CD4-positive, alpha-beta T cell treated with Interleukin-4 for 1 hour (primary cell): ENCODE data around the gene ZDHHC1.
"Not testable (repeated sequence)": the region's sequence is repeated elsewhere in the genome, so short reads cannot be mapped to it uniquely, and the experiment has no call there.

Source experiments
- DNase-seq, 2 donors: peaks; one replicate each; pipeline ENCODE4 v3.0.0-alpha.2; 2020 to 2022

ZDHHC1 gene

GRCh38 chr16:67429799-67430503, 13.7 kb upstream of the ZDHHC1 start:
- no peak for DNase-seq

- no peak for DNase-seq
Observed at GRCh38 chr16:67429053-67429798, 12.9 kb upstream of the ZDHHC1 start.

- DNase-seq, result peak; percentile 52 to 57
Observed at GRCh38 chr16:67428146-67428731, 12.0 kb upstream of the ZDHHC1 start.

GRCh38 chr16:67426950-67427349, 10.7 kb upstream of the ZDHHC1 start:
- DNase-seq, result no peak

GRCh38 chr16:67426022-67426421, 9.7 kb upstream of the ZDHHC1 start:
- no peak for DNase-seq

- DNase-seq, result no peak
Observed at GRCh38 chr16:67425580-67425979, 9.3 kb upstream of the ZDHHC1 start.

- DNase-seq, result no peak
Observed at GRCh38 chr16:67425061-67425460, 8.8 kb upstream of the ZDHHC1 start.

- DNase-seq, result no peak
Observed at GRCh38 chr16:67424261-67424615, 8.0 kb upstream of the ZDHHC1 start.

- DNase-seq, result no peak
Observed at GRCh38 chr16:67423611-67424260, 7.5 kb upstream of the ZDHHC1 start.

GRCh38 chr16:67423015-67423414, 6.7 kb upstream of the ZDHHC1 start:
- DNase-seq, result no peak

- DNase-seq, result no peak
Observed at GRCh38 chr16:67421030-67421429, 4.8 kb upstream of the ZDHHC1 start.

GRCh38 chr16:67419931-67420330, 3.7 kb upstream of the ZDHHC1 start:
- no peak for DNase-seq

- no peak for DNase-seq
Observed at GRCh38 chr16:67419502-67419901, 3.2 kb upstream of the ZDHHC1 start.

GRCh38 chr16:67417333-67418061, 1.2 kb upstream of the ZDHHC1 start:
- DNase-seq, result no peak

GRCh38 chr16:67415421-67415820, 856 bp downstream of the ZDHHC1 start:
- DNase-seq, result not testable (repeated sequence)

- DNase-seq, result no peak
Observed at GRCh38 chr16:67413978-67414911, 2.0 kb downstream of the ZDHHC1 start.

GRCh38 chr16:67412294-67412693, 4.0 kb downstream of the ZDHHC1 start:
- no peak for DNase-seq

GRCh38 chr16:67411339-67411738, 4.9 kb downstream of the ZDHHC1 start:
- DNase-seq, result no peak

GRCh38 chr16:67409631-67410030, 6.6 kb downstream of the ZDHHC1 start:
- DNase-seq, result no peak

- DNase-seq, result no peak
Observed at GRCh38 chr16:67407788-67408452, 8.4 kb downstream of the ZDHHC1 start.

- no peak for DNase-seq
Observed at GRCh38 chr16:67407176-67407787, 9.0 kb downstream of the ZDHHC1 start.
